Ovary (tissue), 3 donors: Measurements from ENCODE around the gene CTCFL.

Source experiments
- POLR2A ChIP-seq: fragments of 450-650 bp; IDR thresholded peaks from one replicate; pipeline ENCODE4 v1.6.1; 2017; ENCODE audit warnings: antibody characterized with exemption, mild to moderate bottlenecking, moderate library complexity
- TF ChIP-seq, protein P1 (sequence below), 3 donors: fragments of 450-650 bp in 2 of 3; fragments of 200-600 bp in 1 of 3; IDR thresholded peaks; one replicate each; pipeline versions ENCODE4 v1.5.1 to v1.8.0; 2016 to 2022; ENCODE audit warnings: antibody characterized with exemption in 3 of 3, mild to moderate bottlenecking in 1 of 3
- donor health status: DM: no; HTN: no; CAD: no.

DNA sequence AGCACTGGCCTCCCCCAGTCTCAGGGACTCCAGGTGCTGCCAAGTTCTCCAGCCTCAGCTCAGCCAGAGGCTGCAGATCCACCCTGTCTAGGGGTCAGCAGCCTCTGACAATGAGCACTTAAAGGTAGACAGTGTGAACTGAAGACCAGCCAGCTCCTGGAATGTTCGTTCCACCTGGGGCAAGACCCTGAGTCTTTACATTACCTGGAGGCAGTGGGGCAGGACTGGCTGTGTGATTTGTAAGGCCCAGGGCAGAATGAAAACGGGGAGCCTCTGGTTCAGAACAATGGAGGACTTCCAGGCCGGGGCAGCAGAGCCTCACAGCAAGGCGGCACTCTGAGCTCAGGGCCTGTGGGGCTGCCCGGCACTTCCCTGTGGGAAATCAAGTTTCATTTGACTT, 65.0 kb downstream of the CTCFL start:
- TF ChIP-seq, protein P1, sequence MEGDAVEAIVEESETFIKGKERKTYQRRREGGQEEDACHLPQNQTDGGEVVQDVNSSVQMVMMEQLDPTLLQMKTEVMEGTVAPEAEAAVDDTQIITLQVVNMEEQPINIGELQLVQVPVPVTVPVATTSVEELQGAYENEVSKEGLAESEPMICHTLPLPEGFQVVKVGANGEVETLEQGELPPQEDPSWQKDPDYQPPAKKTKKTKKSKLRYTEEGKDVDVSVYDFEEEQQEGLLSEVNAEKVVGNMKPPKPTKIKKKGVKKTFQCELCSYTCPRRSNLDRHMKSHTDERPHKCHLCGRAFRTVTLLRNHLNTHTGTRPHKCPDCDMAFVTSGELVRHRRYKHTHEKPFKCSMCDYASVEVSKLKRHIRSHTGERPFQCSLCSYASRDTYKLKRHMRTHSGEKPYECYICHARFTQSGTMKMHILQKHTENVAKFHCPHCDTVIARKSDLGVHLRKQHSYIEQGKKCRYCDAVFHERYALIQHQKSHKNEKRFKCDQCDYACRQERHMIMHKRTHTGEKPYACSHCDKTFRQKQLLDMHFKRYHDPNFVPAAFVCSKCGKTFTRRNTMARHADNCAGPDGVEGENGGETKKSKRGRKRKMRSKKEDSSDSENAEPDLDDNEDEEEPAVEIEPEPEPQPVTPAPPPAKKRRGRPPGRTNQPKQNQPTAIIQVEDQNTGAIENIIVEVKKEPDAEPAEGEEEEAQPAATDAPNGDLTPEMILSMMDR (IDR thresholded peaks at IDR 0.05), result no peak
- TF ChIP-seq POLR2A, result no peak
